NB4 (cell line): ENCODE measurements around the gene GAS1.

ENCODE experiments used
- MYC ChIP-seq: IDR thresholded peaks from 2 replicates; pipeline ENCODE4 v1.6.1; 2011; ENCODE audit warnings: low read depth, low read length
- POLR2A ChIP-seq: IDR thresholded peaks from 2 replicates; pipeline ENCODE4 v1.6.1; 2011; ENCODE audit warnings: mild to moderate bottlenecking; ENCODE audit not compliant: insufficient read length; ENCODE audit errors: extremely low read depth
- TF ChIP-seq, protein P1 (sequence below): IDR thresholded peaks from one replicate; pipeline ENCODE4 v1.5.1; 2012; ENCODE audit warnings: low read depth, low read length

DNA sequence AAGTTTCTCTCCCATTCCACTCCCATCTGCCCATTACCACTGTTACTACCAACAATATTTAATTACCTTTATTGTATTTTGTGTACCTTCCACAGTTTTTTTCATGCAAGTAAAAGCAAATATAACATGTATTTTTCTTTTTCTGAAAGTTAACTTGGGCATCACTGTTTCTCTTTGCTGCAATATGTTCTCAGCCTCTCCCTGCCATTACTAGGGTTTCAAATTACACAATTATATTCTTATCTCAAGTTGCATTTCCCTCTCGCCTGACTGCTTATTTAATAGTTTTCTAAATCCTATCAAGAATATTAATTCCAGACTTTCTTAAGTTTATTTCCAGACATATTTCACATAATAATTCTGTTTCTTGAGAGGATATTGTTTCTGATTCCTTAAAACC, 46.9 kb upstream of the GAS1 start:
- TF ChIP-seq, protein P1, sequence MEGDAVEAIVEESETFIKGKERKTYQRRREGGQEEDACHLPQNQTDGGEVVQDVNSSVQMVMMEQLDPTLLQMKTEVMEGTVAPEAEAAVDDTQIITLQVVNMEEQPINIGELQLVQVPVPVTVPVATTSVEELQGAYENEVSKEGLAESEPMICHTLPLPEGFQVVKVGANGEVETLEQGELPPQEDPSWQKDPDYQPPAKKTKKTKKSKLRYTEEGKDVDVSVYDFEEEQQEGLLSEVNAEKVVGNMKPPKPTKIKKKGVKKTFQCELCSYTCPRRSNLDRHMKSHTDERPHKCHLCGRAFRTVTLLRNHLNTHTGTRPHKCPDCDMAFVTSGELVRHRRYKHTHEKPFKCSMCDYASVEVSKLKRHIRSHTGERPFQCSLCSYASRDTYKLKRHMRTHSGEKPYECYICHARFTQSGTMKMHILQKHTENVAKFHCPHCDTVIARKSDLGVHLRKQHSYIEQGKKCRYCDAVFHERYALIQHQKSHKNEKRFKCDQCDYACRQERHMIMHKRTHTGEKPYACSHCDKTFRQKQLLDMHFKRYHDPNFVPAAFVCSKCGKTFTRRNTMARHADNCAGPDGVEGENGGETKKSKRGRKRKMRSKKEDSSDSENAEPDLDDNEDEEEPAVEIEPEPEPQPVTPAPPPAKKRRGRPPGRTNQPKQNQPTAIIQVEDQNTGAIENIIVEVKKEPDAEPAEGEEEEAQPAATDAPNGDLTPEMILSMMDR = no peak
- TF ChIP-seq POLR2A (no peak), MYC (no peak)
